ENCODE measurements around the gene NOD1. TPM values are rescaled to one million over a fixed set of nuclear protein-coding genes. Genes with fewer than 3 reads are reported as not detected.

NOD1 gene
- total and polyA plus RNA-seq, 2 donors (not counting 1 experiment from before 2014, with no cell fraction given) = 20.6 to 28.8 TPM

- intact Hi-C loops (cut with micrococcal nuclease) = loop anchor here (10.0 kb wide), 1 partner anchor 92 kb away; no protein-coding TSS in a partner anchor
- ChIA-PET CTCF (interaction anchor here (0.7 to 1.0 kb wide), 2 partner anchors 40 to 161 kb away, joined by 3 to 4 read pairs; no protein-coding TSS in a partner anchor), POLR2A (no interaction called here)
- 100% methylated on average over 1 of the region's 1 CpG for WGBS (ENCODE audit: insufficient coverage)
- no peak overlapping the region for H2AFZ ChIP-seq (ENCODE audit: insufficient read depth, low read depth, low read length, poor library complexity, severe bottlenecking)
- H3K4me1 ChIP-seq (ENCODE audit: control insufficient read depth in 2 of 2, insufficient read depth in 2 of 2, low read length in 2 of 2) = peaks cover 49 to 58% of the 10 kb centered on the region in 2 donors
- Mint-ChIP-seq H3K9me3 (ENCODE audit: insufficient read depth) (no peaks in the 10 kb centered on the region), H3K4me1 (peaks cover 50% of the 10 kb centered on the region), H3K27me3 (no peaks in the 10 kb centered on the region), H3K27ac (no peak overlapping the region), H3K4me3 (no peak overlapping the region)
- no peak for DNase-seq
- H3K9ac ChIP-seq (ENCODE audit: low read length) = no peak overlapping the region
- H3K4me3 ChIP-seq (ENCODE audit: control extremely low read depth in 1 of 5, extremely low read depth in 1 of 5, insufficient read depth in 1 of 5, low read depth in 2 of 5, low read length in 4 of 5) = no peak overlapping the region
- H3K27me3 ChIP-seq (replicated peaks in 1 of 4; ENCODE audit: control extremely low read depth in 1 of 4, control insufficient read depth in 3 of 4, insufficient read depth in 4 of 4, low read length in 3 of 4) = no peaks in the 10 kb centered on the region
- no peaks in the 10 kb centered on the region for H4K20me1 ChIP-seq (ENCODE audit: control insufficient read depth, insufficient read depth, low read length, poor library complexity, severe bottlenecking)
- no peaks in the 10 kb centered on the region for H3K9me3 ChIP-seq (ENCODE audit: control extremely low read depth in 1 of 3, control insufficient read depth in 2 of 3, insufficient read depth in 1 of 3, low read length in 2 of 3)
- H3K4me2 ChIP-seq (replicated peaks; ENCODE audit: low read depth, low read length, poor library complexity, severe bottlenecking) = no peak overlapping the region
- peaks cover 2 to 29% of the 10 kb centered on the region in 2 experiments for H3K36me3 ChIP-seq (replicated peaks in 1 of 2; ENCODE audit: control extremely low read depth in 1 of 2, control insufficient read depth in 1 of 2, extremely low read depth in 1 of 2, insufficient read depth in 2 of 2, low read length in 1 of 2)
- H3K79me2 ChIP-seq (ENCODE audit: control insufficient read depth, insufficient read depth, low read length) = peaks cover 13% of the 10 kb centered on the region
- no peak overlapping the region for H3K27ac ChIP-seq (ENCODE audit: low read length in 2 of 2)
- ATAC-seq (ENCODE audit: low read depth) = no peak
- TF ChIP-seq EZH2 (IDR thresholded peaks at IDR 0.05; ENCODE audit: borderline replicate concordance, insufficient read depth, low read depth, low read length, poor library complexity, severe bottlenecking) = no peak
- TF ChIP-seq CTCF (IDR thresholded peaks at IDR 0.05) = no peak
Measured at GRCh38 chr7:30436518-30436917, 42.1 kb downstream of the NOD1 start.

DNA sequence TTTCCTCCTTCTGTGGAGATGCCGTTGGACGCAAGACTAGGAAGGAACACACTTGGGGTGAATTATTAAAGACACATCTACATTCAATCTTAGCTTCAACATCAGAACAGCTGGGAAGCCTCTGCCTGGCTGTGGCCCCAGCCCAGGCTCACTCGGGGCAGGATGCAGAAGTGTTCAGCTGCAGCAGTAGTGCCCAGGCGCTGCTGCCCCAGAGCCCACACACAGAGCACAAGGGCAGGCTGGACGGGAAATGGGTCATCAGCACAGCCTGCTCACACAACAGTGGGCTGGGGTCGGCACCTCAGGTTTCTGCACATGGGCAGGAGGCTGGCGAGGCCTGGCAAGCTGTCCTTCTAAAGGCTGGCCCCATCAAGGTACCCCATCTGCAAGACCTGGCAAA is 42.5 kb downstream of the NOD1 start:
- H3K36me3 ChIP-seq (replicated peaks in 1 of 2; ENCODE audit: control extremely low read depth in 1 of 2, control insufficient read depth in 1 of 2, extremely low read depth in 1 of 2, insufficient read depth in 2 of 2, low read length in 1 of 2) = peaks cover 2 to 29% of the 10 kb centered on the region in 2 experiments
- H3K27ac ChIP-seq (ENCODE audit: low read length in 2 of 2) = no peak overlapping the region
- peaks cover 53 to 63% of the 10 kb centered on the region in 2 donors for H3K4me1 ChIP-seq (ENCODE audit: control insufficient read depth in 2 of 2, insufficient read depth in 2 of 2, low read length in 2 of 2)
- H3K9me3 Mint-ChIP-seq (ENCODE audit: insufficient read depth) = no peaks in the 10 kb centered on the region
- intact Hi-C loops (cut with micrococcal nuclease) = loop anchor here (10.0 kb wide), 1 partner anchor 91 kb away; no protein-coding TSS in a partner anchor
- DNase-seq = no peak
- no peaks in the 10 kb centered on the region for H3K27me3 Mint-ChIP-seq
- peaks cover 13% of the 10 kb centered on the region for H3K79me2 ChIP-seq (ENCODE audit: control insufficient read depth, insufficient read depth, low read length)
- no peak overlapping the region for H3K9ac ChIP-seq (ENCODE audit: low read length)
- no peak for TF ChIP-seq CTCF (IDR thresholded peaks at IDR 0.05)
- no peak for TF ChIP-seq EZH2 (IDR thresholded peaks at IDR 0.05; ENCODE audit: borderline replicate concordance, insufficient read depth, low read depth, low read length, poor library complexity, severe bottlenecking)
- CTCF ChIA-PET = interaction anchor here (0.7 to 1.1 kb wide), 3 partner anchors 11 to 160 kb away, joined by 3 to 4 read pairs (median 3); no protein-coding TSS in a partner anchor
- 90% methylated on average over 5 of the region's 7 CpGs for WGBS (ENCODE audit: insufficient coverage)
- H3K4me3 ChIP-seq (ENCODE audit: control extremely low read depth in 1 of 5, extremely low read depth in 1 of 5, insufficient read depth in 1 of 5, low read depth in 2 of 5, low read length in 4 of 5) = no peak overlapping the region
- H3K27ac Mint-ChIP-seq = peak overlapping the region; percentile 80
- H4K20me1 ChIP-seq (ENCODE audit: control insufficient read depth, insufficient read depth, low read length, poor library complexity, severe bottlenecking) = no peaks in the 10 kb centered on the region
- no peak for ATAC-seq (ENCODE audit: low read depth)
- H2AFZ ChIP-seq (ENCODE audit: insufficient read depth, low read depth, low read length, poor library complexity, severe bottlenecking) = no peak overlapping the region
- no peaks in the 10 kb centered on the region for H3K27me3 ChIP-seq (replicated peaks in 1 of 4; ENCODE audit: control extremely low read depth in 1 of 4, control insufficient read depth in 3 of 4, insufficient read depth in 4 of 4, low read length in 3 of 4)
- H3K9me3 ChIP-seq (ENCODE audit: control extremely low read depth in 1 of 3, control insufficient read depth in 2 of 3, insufficient read depth in 1 of 3, low read length in 2 of 3) = no peaks in the 10 kb centered on the region
- POLR2A ChIA-PET = no interaction called here
- no peak overlapping the region for H3K4me3 Mint-ChIP-seq
- no peak overlapping the region for H3K4me2 ChIP-seq (replicated peaks; ENCODE audit: low read depth, low read length, poor library complexity, severe bottlenecking)
- peaks cover 54% of the 10 kb centered on the region for H3K4me1 Mint-ChIP-seq
